GM19328 (cell line): ENCODE measurements around the gene OPA3.

Experiments
- ATAC-seq: cut with Tn5 transposase; IDR thresholded peaks from one replicate; pipeline ENCODE4 v1.9.1; 2021; ENCODE audit warnings: mild to moderate bottlenecking, moderate library complexity; ENCODE audit not compliant: unreplicated experiment

Gene OPA3

DNA sequence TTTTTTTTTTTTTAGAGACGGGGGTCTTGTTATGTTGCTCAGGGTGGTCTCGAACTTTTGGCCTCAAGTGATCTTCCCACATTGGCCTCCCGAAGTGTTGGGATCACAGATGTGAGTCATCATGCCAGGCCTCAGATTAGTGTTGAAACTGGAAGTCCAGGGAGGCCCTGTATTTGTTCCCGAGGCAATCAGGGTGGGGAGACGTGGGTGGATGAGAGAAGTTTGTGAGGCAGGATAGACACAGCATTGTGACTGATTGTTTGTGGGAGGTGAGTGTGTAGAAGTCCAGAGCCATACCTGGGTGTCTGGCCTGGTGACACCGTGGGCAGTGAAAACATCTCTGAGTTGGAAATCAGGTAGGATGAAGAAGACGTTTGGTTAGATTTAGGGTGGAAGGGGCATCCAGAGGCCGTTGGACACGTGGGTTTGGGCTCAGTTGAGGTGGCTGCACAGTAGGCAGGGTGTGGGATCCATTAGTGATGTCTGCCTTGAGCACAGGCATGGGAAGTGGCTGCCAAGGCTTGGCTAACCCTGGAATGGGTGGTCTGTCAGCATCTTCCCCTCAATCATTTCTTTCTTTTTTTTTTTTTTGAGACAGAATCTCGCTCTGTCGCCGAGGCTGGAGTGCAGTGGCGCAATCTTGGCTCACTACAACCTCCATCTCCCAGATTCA lies 100.2 kb downstream of the OPA3 start:
- ATAC-seq, result no peak

DNA sequence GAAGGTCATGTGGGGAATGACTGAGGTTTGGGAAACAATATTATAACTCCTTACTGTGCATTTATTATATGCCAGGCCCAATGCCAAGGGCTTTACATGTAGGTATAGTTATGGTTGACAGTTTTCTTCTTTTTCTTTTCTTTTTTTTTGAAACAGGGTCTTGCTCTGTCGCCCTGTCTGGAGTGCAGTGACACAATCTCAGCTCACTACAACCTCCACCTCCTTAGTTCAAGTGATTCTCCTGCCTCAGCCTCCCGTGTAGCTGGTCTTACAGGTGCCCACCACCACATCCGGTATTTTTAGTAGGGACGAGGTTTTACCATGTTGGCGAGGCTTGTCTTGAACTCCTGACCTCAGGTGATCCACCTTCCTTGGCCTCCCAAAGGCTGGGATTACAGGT lies 101.6 kb downstream of the OPA3 start:
- ATAC-seq, result no peak

DNA sequence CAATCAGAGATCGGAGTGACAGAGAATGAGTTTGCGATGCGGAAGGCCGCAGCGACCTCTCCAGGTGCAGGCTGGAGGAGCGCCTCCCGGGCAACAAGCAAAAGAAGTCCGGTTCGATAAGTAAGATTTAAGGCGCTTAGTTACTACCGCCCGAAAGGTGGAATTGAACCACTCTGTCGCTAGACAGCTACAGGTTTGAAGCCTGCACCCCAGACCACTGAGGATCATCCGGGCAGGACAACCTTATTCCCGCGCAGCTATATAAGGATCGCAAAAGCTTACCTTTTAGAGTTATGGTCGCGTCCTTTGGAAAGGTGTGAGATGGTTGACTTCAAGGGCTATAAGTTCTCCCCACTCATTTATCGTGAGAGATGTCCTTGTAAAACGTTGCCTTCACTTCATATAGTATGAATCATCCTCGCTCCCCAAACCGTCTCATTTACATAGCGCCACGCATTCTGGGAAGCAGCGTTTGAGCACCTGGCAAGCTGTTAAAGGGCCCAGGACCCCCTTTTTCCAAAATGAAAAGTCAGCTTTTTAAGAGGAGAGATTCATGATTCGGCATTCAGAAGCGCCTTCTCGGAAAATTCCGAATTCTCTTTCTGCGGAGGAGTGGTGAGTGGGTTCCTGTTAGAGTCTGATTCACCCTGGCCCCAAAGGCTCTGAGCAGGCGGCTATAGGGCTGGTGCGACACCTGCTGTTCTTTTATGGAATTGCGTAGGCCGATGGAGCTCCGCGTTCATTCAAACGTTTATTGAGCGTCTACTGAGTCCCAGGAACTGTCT lies 106.0 kb downstream of the OPA3 start:
- peak; percentile 57 for ATAC-seq

DNA sequence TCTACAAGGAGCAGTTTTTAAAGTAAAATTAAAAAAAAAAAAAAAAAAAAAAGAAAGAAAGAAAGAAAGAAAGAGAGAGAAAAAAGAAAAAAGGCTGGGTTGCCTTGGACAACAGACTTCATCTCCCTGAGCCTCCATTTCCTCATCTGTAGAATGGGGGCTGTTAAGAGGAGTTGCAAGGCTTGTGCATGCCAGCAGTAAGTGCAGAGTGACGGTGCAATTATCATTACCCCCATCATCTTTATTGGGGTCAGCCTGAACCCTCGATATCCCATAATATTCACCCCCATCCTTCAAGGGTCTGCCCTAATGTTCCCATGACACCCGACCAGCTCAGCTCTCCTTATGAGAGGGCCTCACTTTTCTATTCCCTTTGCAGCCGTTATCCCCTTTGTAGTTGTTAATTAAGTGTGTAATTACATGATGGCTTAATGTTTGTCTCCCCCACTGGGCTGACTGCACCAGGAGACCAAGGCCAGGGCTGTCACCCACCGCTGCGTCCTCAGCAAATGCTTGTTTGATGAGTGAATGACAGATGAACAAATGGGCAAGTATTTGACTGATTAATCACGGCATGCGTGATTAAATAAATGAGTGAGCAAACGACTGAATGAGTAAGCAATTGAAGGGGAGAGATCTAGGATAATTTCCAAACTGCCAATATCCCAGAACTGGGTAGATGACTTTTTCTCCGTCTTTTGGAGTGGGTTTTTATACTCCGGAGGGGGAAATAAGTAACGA lies 106.7 kb downstream of the OPA3 start:
- no peak for ATAC-seq
